ENCODE measurements around the gene SCAMP4.

Gene SCAMP4

GRCh38 chr19:1920644-1921043 lies 15.4 kb downstream of the SCAMP4 start:
- no peak for TF ChIP-seq CTCF (IDR thresholded peaks at IDR 0.05; ENCODE audit: insufficient read depth, low read length, missing control alignments)
- POLR2A ChIA-PET, result no interaction called here
- CTCF ChIA-PET, result interaction anchor here (0.6 to 1.9 kb wide), 2 partner anchors 9 to 54 kb away, joined by 3 to 19 read pairs; no protein-coding TSS in a partner anchor
- H3K4me3 ChIP-seq (ENCODE audit: low read depth, low read length), result no peak overlapping the region
- no peak for DNase-seq (ENCODE audit: low read depth, low spot score)

GRCh38 chr19:1921326-1921725 lies 16.1 kb downstream of the SCAMP4 start:
- CTCF ChIA-PET, result interaction anchor here (0.6 kb wide), 1 partner anchor 55 kb away, joined by 3 read pairs; no protein-coding TSS in a partner anchor
- no peak for DNase-seq (ENCODE audit: low read depth, low spot score)
- POLR2A ChIA-PET, result no interaction called here

GRCh38 chr19:1921825-1922224 lies 16.6 kb downstream of the SCAMP4 start:
- CTCF ChIA-PET, result no interaction called here

More at GRCh38 chr19:1921326-1921725, 16.1 kb downstream of the SCAMP4 start:
- no peak for TF ChIP-seq CTCF (IDR thresholded peaks at IDR 0.05; ENCODE audit: insufficient read depth, low read length, missing control alignments)
- H3K4me3 ChIP-seq (ENCODE audit: low read depth, low read length), result no peak overlapping the region

GRCh38 chr19:1922803-1923202 lies 17.6 kb downstream of the SCAMP4 start:
- TF ChIP-seq CTCF (IDR thresholded peaks at IDR 0.05; ENCODE audit: insufficient read depth, low read length, missing control alignments), result no peak
- CTCF ChIA-PET, result no interaction called here
- POLR2A ChIA-PET, result no interaction called here
- H3K4me3 ChIP-seq (ENCODE audit: low read depth, low read length), result no peak overlapping the region
- DNase-seq (ENCODE audit: low read depth, low spot score), result no peak

More at GRCh38 chr19:1921825-1922224, 16.6 kb downstream of the SCAMP4 start:
- DNase-seq (ENCODE audit: low read depth, low spot score), result no peak
- TF ChIP-seq CTCF (IDR thresholded peaks at IDR 0.05; ENCODE audit: insufficient read depth, low read length, missing control alignments), result no peak
- no peak overlapping the region for H3K4me3 ChIP-seq (ENCODE audit: low read depth, low read length)
- POLR2A ChIA-PET, result no interaction called here

GRCh38 chr19:1923319-1923718 lies 18.1 kb downstream of the SCAMP4 start:
- no peak for DNase-seq (ENCODE audit: low read depth, low spot score)
- CTCF ChIA-PET, result no interaction called here
- POLR2A ChIA-PET, result interaction anchor here (0.6 kb wide), 1 partner anchor 293 kb away, joined by 4 read pairs; no protein-coding TSS in a partner anchor
- TF ChIP-seq CTCF (IDR thresholded peaks at IDR 0.05; ENCODE audit: insufficient read depth, low read length, missing control alignments), result no peak
- H3K4me3 ChIP-seq (ENCODE audit: low read depth, low read length), result no peak overlapping the region

GRCh38 chr19:1924320-1924961 lies 19.2 kb downstream of the SCAMP4 start:
- no peak for TF ChIP-seq CTCF (IDR thresholded peaks at IDR 0.05; ENCODE audit: insufficient read depth, low read length, missing control alignments)
- DNase-seq (ENCODE audit: low read depth, low spot score), result no peak
- H3K4me3 ChIP-seq (ENCODE audit: low read depth, low read length), result no peak overlapping the region
- CTCF ChIA-PET, result interaction anchor here (0.6 kb wide), 1 partner anchor 12 kb away, joined by 3 read pairs; no protein-coding TSS in a partner anchor
- POLR2A ChIA-PET, result no interaction called here

Data from AG04449 (cell line).